ENCODE measurements around the gene FOXC1.

FOXC1 gene

GRCh38 chr6:1609648-1610496 lies at the start of gene FOXC1:
Gene FOXC1, plus strand, starts transcription at chr6:1609915. Its CDS starts 531 bp downstream, at chr6:1610446.
- DNase-seq: peak; percentile 79

GRCh38 chr6:1560281-1561058 lies 49.2 kb upstream of the FOXC1 start:
- no peak for DNase-seq

- DNase-seq: no peak
Measured at GRCh38 chr6:1561355-1561754, 48.4 kb upstream of the FOXC1 start.

GRCh38 chr6:1562171-1562955 lies 47.4 kb upstream of the FOXC1 start:
- no peak for DNase-seq

- no peak for DNase-seq
Measured at GRCh38 chr6:1569377-1569776, 40.3 kb upstream of the FOXC1 start.

GRCh38 chr6:1570848-1571247 lies 38.9 kb upstream of the FOXC1 start:
- DNase-seq: no peak

- DNase-seq: no peak
Measured at GRCh38 chr6:1572892-1573291, 36.8 kb upstream of the FOXC1 start.

- DNase-seq: no peak
Measured at GRCh38 chr6:1574083-1574761, 35.5 kb upstream of the FOXC1 start.

- DNase-seq: no peak
Measured at GRCh38 chr6:1574890-1575209, 34.9 kb upstream of the FOXC1 start.

GRCh38 chr6:1575210-1576041 lies 34.3 kb upstream of the FOXC1 start:
- no peak for DNase-seq

GRCh38 chr6:1576166-1576565 lies 33.5 kb upstream of the FOXC1 start:
- no peak for DNase-seq

GRCh38 chr6:1576711-1577110 lies 33.0 kb upstream of the FOXC1 start:
- no peak for DNase-seq

GRCh38 chr6:1577146-1577680 lies 32.5 kb upstream of the FOXC1 start:
- no peak for DNase-seq

- no peak for DNase-seq
Measured at GRCh38 chr6:1577896-1578745, 31.6 kb upstream of the FOXC1 start.

- no peak for DNase-seq
Measured at GRCh38 chr6:1579096-1579495, 30.6 kb upstream of the FOXC1 start.

GRCh38 chr6:1580109-1580508 lies 29.6 kb upstream of the FOXC1 start:
- no peak for DNase-seq

- no peak for DNase-seq
Measured at GRCh38 chr6:1580585-1580984, 29.1 kb upstream of the FOXC1 start.

GRCh38 chr6:1581120-1581991 lies 28.4 kb upstream of the FOXC1 start:
- DNase-seq: no peak

- no peak for DNase-seq
Measured at GRCh38 chr6:1584146-1584545, 25.6 kb upstream of the FOXC1 start.
